Measurements from ENCODE around the gene OR1A2.

DNA sequence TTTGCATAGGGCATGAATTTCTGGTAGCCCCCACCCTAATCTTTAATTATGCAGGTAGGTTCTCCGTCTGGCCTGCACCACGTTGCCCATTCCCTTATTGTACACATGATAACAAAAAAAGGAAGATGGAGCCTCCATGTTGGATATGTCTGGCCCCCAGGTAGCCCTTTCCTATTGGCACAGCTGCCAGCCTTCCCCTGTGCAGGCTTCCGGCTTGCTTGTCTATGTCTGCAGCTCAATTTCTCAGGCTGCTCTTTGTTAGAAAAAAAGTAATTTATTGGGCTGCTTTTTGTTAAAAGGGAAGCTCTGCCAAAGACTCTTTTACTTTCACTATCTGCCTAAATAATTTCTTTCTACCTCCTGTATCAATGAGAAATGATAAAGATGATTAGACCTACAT is 15.7 kb downstream of the OR1A2 start:
- TF ChIP-seq, protein P1, sequence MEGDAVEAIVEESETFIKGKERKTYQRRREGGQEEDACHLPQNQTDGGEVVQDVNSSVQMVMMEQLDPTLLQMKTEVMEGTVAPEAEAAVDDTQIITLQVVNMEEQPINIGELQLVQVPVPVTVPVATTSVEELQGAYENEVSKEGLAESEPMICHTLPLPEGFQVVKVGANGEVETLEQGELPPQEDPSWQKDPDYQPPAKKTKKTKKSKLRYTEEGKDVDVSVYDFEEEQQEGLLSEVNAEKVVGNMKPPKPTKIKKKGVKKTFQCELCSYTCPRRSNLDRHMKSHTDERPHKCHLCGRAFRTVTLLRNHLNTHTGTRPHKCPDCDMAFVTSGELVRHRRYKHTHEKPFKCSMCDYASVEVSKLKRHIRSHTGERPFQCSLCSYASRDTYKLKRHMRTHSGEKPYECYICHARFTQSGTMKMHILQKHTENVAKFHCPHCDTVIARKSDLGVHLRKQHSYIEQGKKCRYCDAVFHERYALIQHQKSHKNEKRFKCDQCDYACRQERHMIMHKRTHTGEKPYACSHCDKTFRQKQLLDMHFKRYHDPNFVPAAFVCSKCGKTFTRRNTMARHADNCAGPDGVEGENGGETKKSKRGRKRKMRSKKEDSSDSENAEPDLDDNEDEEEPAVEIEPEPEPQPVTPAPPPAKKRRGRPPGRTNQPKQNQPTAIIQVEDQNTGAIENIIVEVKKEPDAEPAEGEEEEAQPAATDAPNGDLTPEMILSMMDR (IDR thresholded peaks at IDR 0.05) = no peak
- no peak for TF ChIP-seq POLR2A (IDR thresholded peaks at IDR 0.05)

Measured in heart left ventricle (tissue), 13 donors.